Panc1 (cell line): ENCODE results near the gene CRYBG1. TPM values are rescaled to one million over a fixed set of nuclear protein-coding genes. Genes with fewer than 3 reads are reported as not detected.

ENCODE experiments used
- ATAC-seq: fragments of 200-7000 bp; cut with Tn5 transposase; 2 replicates; pipeline ENCODE4 v1.9.1; 2020; ENCODE audit warnings: mild to moderate bottlenecking, moderate library complexity
- BruUV-seq: library from RNA; stranded (reverse); fragments of 400-500 nt; replicated peaks from 2 replicates; lab custom pipeline; 2021; lab: Mats Ljungman, UMichigan
- CTCF ChIA-PET: fragments of 300-600 bp; sonication (Branson Sonifier 250); formaldehyde crosslinking; loops from one replicate; lab custom pipeline; 2022; ENCODE audit warnings: antibody characterized with exemption; lab: Charles Lee
- POLR2A ChIA-PET: fragments of 300-600 bp; sonication (Branson Sonifier 250); formaldehyde crosslinking; loops from one replicate; lab custom pipeline; 2022; ENCODE audit warnings: antibody characterized with exemption; lab: Charles Lee
- DNase-seq: peaks from one replicate; pipeline ENCODE4 v3.0.0-alpha.2; 2010; ENCODE audit warnings: low read depth, low spot score
- H3K27ac ChIP-seq: 2 replicates; pipeline ENCODE4 v1.5.1; 2011; ENCODE audit warnings: mild to moderate bottlenecking, low read length, inconsistent platforms
- H3K27me3 ChIP-seq: fragments of 200-500 bp; sonication (Bioruptor generic); 2 replicates; pipeline ENCODE4 v1.6.0; 2014; ENCODE audit warnings: low read length, inconsistent platforms; ENCODE audit not compliant: control insufficient read depth, insufficient read depth
- H3K36me3 ChIP-seq: fragments of 200-500 bp; sonication (Bioruptor generic); 2 replicates; pipeline ENCODE4 v1.5.1; 2014; ENCODE audit warnings: inconsistent platforms, mild to moderate bottlenecking, low read length, moderate library complexity; ENCODE audit not compliant: control insufficient read depth, insufficient read depth
- H3K4me1 ChIP-seq: 2 replicates; pipeline ENCODE4 v1.5.1; 2011; ENCODE audit warnings: inconsistent platforms, mild to moderate bottlenecking, low read length, moderate library complexity; ENCODE audit not compliant: control insufficient read depth, insufficient read depth
- H3K4me3 ChIP-seq, 2 experiments: 2 replicates each; pipeline ENCODE4 v1.5.1; 2011 to 2012; ENCODE audit warnings: low read depth in 2 of 2, low read length in 2 of 2, mild to moderate bottlenecking in 2 of 2, inconsistent platforms in 1 of 2, moderate library complexity in 1 of 2
- H3K9me3 ChIP-seq: fragments of 200-500 bp; sonication (Bioruptor generic); 2 replicates; pipeline ENCODE4 v1.5.1; 2014; ENCODE audit warnings: low read depth, mild to moderate bottlenecking, inconsistent platforms, low read length, moderate library complexity; ENCODE audit not compliant: control insufficient read depth, insufficient read depth
- CTCF ChIP-seq: fragments of 450-650 bp; IDR thresholded peaks from 2 replicates; pipeline ENCODE4 v1.5.1; 2017; ENCODE audit warnings: mild to moderate bottlenecking
- POLR2AphosphoS5 ChIP-seq: IDR thresholded peaks from 2 replicates; pipeline ENCODE4 v1.6.1; 2012; ENCODE audit warnings: mild to moderate bottlenecking, low read depth, low read length, moderate library complexity
- SIN3A ChIP-seq: IDR thresholded peaks from 2 replicates; pipeline ENCODE4 v1.6.1; 2012; ENCODE audit warnings: low read depth, mild to moderate bottlenecking, low read length, moderate library complexity, borderline replicate concordance; ENCODE audit not compliant: insufficient read depth
- TCF7L2 ChIP-seq: IDR thresholded peaks from 2 replicates; pipeline ENCODE4 v1.6.1; 2011; ENCODE audit warnings: mild to moderate bottlenecking, low read depth, low read length, inconsistent platforms
- in situ Hi-C: cut with HindIII; loops from 2 replicates; pipeline ENCODE4 v1.10.0; 2016; ENCODE audit warnings: low sequenced_read_pairs, low pct_unique_long_range_greater_than_20kb
- intact Hi-C: fragments of 100-400 bp; cut with micrococcal nuclease; formaldehyde crosslinking; loops from one replicate; pipeline ENCODE4 v1.10.0; 2022; ENCODE audit not compliant: unreplicated experiment
- total RNA-seq: library from RNA; stranded (reverse); gene quantifications from one replicate; pipeline ENCODE4 v1.2.1, GENCODE V29; 2021; ENCODE audit not compliant: unreplicated experiment
- TF ChIP-seq, protein P1 (sequence below), 2 experiments: IDR thresholded peaks; 2 replicates each; pipeline ENCODE4 v1.6.1; 2011 to 2012; ENCODE audit warnings: low read depth in 2 of 2, control low read depth in 1 of 2, low read length in 1 of 2, mild to moderate bottlenecking in 1 of 2, moderate library complexity in 1 of 2; ENCODE audit not compliant: insufficient read depth in 1 of 2

Gene CRYBG1
- total RNA-seq, 1 experiment from 2014 or later, result 32.3 TPM

GRCh38 chr6:106415921-106416320 lies 55.4 kb downstream of the CRYBG1 start:
- CTCF ChIA-PET, result no interaction called here
- intact Hi-C loops (no loop called here), in situ Hi-C loops (no loop called here)
- H3K4me3 ChIP-seq, result no peak overlapping the region
- H3K36me3 ChIP-seq, result no peaks in the 10 kb centered on the region
- POLR2A ChIA-PET, result no interaction called here
- no peak for TF ChIP-seq TCF7L2
- TF ChIP-seq CTCF, result no peak
- TF ChIP-seq, protein P1, sequence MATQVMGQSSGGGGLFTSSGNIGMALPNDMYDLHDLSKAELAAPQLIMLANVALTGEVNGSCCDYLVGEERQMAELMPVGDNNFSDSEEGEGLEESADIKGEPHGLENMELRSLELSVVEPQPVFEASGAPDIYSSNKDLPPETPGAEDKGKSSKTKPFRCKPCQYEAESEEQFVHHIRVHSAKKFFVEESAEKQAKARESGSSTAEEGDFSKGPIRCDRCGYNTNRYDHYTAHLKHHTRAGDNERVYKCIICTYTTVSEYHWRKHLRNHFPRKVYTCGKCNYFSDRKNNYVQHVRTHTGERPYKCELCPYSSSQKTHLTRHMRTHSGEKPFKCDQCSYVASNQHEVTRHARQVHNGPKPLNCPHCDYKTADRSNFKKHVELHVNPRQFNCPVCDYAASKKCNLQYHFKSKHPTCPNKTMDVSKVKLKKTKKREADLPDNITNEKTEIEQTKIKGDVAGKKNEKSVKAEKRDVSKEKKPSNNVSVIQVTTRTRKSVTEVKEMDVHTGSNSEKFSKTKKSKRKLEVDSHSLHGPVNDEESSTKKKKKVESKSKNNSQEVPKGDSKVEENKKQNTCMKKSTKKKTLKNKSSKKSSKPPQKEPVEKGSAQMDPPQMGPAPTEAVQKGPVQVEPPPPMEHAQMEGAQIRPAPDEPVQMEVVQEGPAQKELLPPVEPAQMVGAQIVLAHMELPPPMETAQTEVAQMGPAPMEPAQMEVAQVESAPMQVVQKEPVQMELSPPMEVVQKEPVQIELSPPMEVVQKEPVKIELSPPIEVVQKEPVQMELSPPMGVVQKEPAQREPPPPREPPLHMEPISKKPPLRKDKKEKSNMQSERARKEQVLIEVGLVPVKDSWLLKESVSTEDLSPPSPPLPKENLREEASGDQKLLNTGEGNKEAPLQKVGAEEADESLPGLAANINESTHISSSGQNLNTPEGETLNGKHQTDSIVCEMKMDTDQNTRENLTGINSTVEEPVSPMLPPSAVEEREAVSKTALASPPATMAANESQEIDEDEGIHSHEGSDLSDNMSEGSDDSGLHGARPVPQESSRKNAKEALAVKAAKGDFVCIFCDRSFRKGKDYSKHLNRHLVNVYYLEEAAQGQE (IDR thresholded peaks at IDR 0.05; ENCODE audit: insufficient read depth in 1 of 2, low read depth in 2 of 2, low read length in 1 of 2), result no peak
- TF ChIP-seq SIN3A, result no peak
- H3K27me3 ChIP-seq, result peaks cover 27% of the 10 kb centered on the region
- H3K27ac ChIP-seq, result no peak overlapping the region
- no peak for ATAC-seq
- H3K4me1 ChIP-seq, result no peaks in the 10 kb centered on the region
- DNase-seq, result no peak
- H3K9me3 ChIP-seq, result no peaks in the 10 kb centered on the region
- no TSS peak for BruUV-seq

DNA sequence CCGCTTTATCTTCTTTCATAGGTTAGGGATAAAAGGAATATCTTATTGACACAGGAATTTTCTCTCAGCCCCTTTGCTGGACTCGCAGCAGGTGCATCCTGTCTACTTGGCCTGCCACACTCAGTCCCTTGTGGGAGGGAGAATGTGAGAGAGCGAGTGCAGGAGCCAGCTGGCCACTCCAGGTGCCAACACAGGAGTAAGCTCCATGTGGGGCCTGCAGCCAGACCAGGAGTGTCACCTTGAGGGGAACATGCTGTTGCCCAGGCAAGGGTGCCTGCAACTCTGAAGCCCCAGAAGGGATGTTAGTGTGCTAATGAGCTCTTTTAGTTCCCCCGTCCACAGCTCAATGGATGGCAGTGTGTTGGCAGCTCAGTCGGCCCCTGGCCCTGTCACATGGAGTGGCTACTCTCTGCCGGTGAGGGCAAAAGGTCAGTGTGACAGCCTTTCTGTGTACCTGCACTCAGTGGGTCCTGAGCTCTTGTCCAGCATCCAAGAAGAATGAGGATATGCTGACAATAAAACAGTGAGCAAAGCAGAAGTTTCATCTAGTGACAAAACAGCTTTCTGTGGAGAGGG lies 57.1 kb downstream of the CRYBG1 start:
- Histone ChIP-seq H3K4me1 (no peaks in the 10 kb centered on the region), H3K9me3 (no peaks in the 10 kb centered on the region), H3K36me3 (no peaks in the 10 kb centered on the region), H3K27me3 (peaks cover 23% of the 10 kb centered on the region), H3K27ac (no peak overlapping the region), H3K4me3 (no peak overlapping the region)
- ChIA-PET CTCF (interaction anchor here (0.6 kb wide), 1 partner anchor 15 kb away, joined by 5 read pairs; no protein-coding TSS in a partner anchor), POLR2A (no interaction called here)
- BruUV-seq, result no TSS peak
- ATAC-seq (no peak), DNase-seq (no peak)
- in situ Hi-C loops, result no loop called here
- intact Hi-C loops, result no loop called here
- TF ChIP-seq CTCF (no peak), SIN3A (no peak), TCF7L2 (no peak), POLR2AphosphoS5 (no peak)
- TF ChIP-seq, protein P1 (IDR thresholded peaks at IDR 0.05; ENCODE audit: insufficient read depth in 1 of 2, low read depth in 2 of 2, low read length in 1 of 2), result no peak
